K562 (cell line): ENCODE data around the gene UTP25. TPM values are rescaled to one million over a fixed set of nuclear protein-coding genes. Genes with fewer than 3 reads are reported as not detected.
A peak's percentile ranks its signal among the peaks of the same experiment; 100 is the strongest.

Experiments
- ATAC-seq: fragments of 200-7000 bp; cut with Tn5 transposase; 3 replicates; pipeline ENCODE4 v1.9.1; 2020; ENCODE audit warnings: moderate library complexity
- BruUV-seq: library from RNA; stranded (reverse); fragments of 400-500 nt; replicated peaks from 2 replicates; lab custom pipeline; 2021; lab: Mats Ljungman, UMichigan
- CTCF ChIA-PET: fragments of 300-600 bp; formaldehyde crosslinking; extraction: SDS; loops from one replicate; lab custom pipeline; 2021; ENCODE audit warnings: low intra/inter-chr PET ratio; lab: Yijun Ruan, JAX
- POLR2A ChIA-PET: fragments of 300-600, 350-650 bp; sonication (Branson Sonifier 250); formaldehyde crosslinking; extraction: SDS; loops from one replicate; lab custom pipeline; 2021; ENCODE audit warnings: antibody characterized with exemption, inconsistent platforms; lab: Yijun Ruan, JAX
- DNase-seq, 4 experiments: peaks; one replicate each; pipeline versions ENCODE4 v3.0.0 to v3.0.0-alpha.2; 2011 to 2018; ENCODE audit warnings: low spot score in 3 of 4, mixed read lengths in 3 of 4; ENCODE audit errors: extremely low read depth in 1 of 4
- FAIRE-seq: peaks from 2 replicates; lab custom pipeline; 2011; peaks lifted over from hg19 to GRCh38; lab: Jason Lieb, UNC
- H2AFZ ChIP-seq: 2 replicates; pipeline ENCODE4 v1.6.0; 2011; ENCODE audit warnings: low read depth, low read length, control low read depth, inconsistent platforms
- H3K27ac ChIP-seq: fragments of 200-600 bp; 3 replicates; pipeline ENCODE4 v1.8.0; 2011; ENCODE audit warnings: low read depth, mild to moderate bottlenecking, control low read depth, inconsistent platforms, low read length, moderate library complexity, mixed read lengths; ENCODE audit errors: extremely low read depth
- H3K27me3 ChIP-seq, 2 experiments: fragments of 300-600 bp in 1 of 2; 2 replicates in 1 of 2; 3 replicates in 1 of 2; pipeline versions ENCODE4 v1.6.0 to v1.8.0; 2011; ENCODE audit warnings: inconsistent platforms in 2 of 2, low read length in 2 of 2, mild to moderate bottlenecking in 1 of 2, mixed read lengths in 1 of 2, moderate library complexity in 1 of 2; ENCODE audit not compliant: control insufficient read depth in 2 of 2, insufficient read depth in 2 of 2
- H3K36me3 ChIP-seq: fragments of 300-600 bp; 3 replicates; pipeline ENCODE4 v1.8.0; 2011; ENCODE audit warnings: mild to moderate bottlenecking, low read length, inconsistent platforms; ENCODE audit not compliant: control insufficient read depth, insufficient read depth
- H3K4me1 ChIP-seq, 2 experiments: fragments of 200-600 bp in 1 of 2; replicated peaks in 1 of 2; 2 replicates in 1 of 2; 3 replicates in 1 of 2; pipeline versions ENCODE4 v1.5.1 to v1.8.0; 2011; ENCODE audit warnings: inconsistent platforms in 2 of 2, low read length in 2 of 2, mild to moderate bottlenecking in 1 of 2, mixed read lengths in 1 of 2, moderate library complexity in 1 of 2; ENCODE audit not compliant: control insufficient read depth in 2 of 2, insufficient read depth in 2 of 2
- H3K4me2 ChIP-seq: 2 replicates; pipeline ENCODE4 v1.6.1; 2011; ENCODE audit warnings: low read length, control low read depth, inconsistent platforms, mixed read lengths; ENCODE audit not compliant: insufficient read depth
- H3K4me3 ChIP-seq: fragments of 200-600 bp; sonication (generic), shearing (Covaris generic); 2 replicates; pipeline ENCODE4 v1.5.1; 2016; ENCODE audit warnings: control low read depth, inconsistent platforms
- H3K79me2 ChIP-seq: fragments of 200-600 bp; 3 replicates; pipeline ENCODE4 v1.8.0; 2011; ENCODE audit warnings: low read length, inconsistent platforms; ENCODE audit not compliant: control insufficient read depth, insufficient read depth
- H3K9ac ChIP-seq, 2 experiments: 2 replicates each; pipeline versions ENCODE4 v1.6.0 to v1.6.1; 2011; ENCODE audit warnings: low read depth in 2 of 2, low read length in 2 of 2, control low read depth in 1 of 2, inconsistent platforms in 1 of 2, mild to moderate bottlenecking in 1 of 2, mixed read lengths in 1 of 2; ENCODE audit not compliant: insufficient read depth in 1 of 2
- H3K9me1 ChIP-seq: one replicate; pipeline ENCODE4 v1.6.0; 2011; ENCODE audit warnings: inconsistent platforms, mild to moderate bottlenecking, low read length, moderate library complexity; ENCODE audit not compliant: control insufficient read depth, insufficient read depth
- H3K9me3 ChIP-seq: replicated peaks from 2 replicates; pipeline ENCODE4 v1.5.1; 2011; ENCODE audit warnings: low read depth, low read length, inconsistent platforms; ENCODE audit not compliant: control insufficient read depth, insufficient read depth
- H4K20me1 ChIP-seq: replicated peaks from 2 replicates; pipeline ENCODE4 v1.6.1; 2011; ENCODE audit warnings: low read length, inconsistent platforms, mixed read lengths; ENCODE audit not compliant: control insufficient read depth, insufficient read depth
- BRD9 ChIP-seq: fragments of 450-650 bp; IDR thresholded peaks from 2 replicates; pipeline ENCODE4 v1.6.1; 2018; ENCODE audit warnings: low read depth; ENCODE audit not compliant: partially characterized antibody
- CEBPZ ChIP-seq: fragments of 150-350 bp; IDR thresholded peaks from 2 replicates; pipeline ENCODE4 v1.6.1; 2014; ENCODE audit warnings: low read depth, mild to moderate bottlenecking, low read length, borderline replicate concordance
- CTBP1 ChIP-seq: fragments of 450-650 bp; IDR thresholded peaks from 2 replicates; pipeline ENCODE4 v1.6.1; 2016; ENCODE audit warnings: borderline replicate concordance
- RREB1 ChIP-seq: fragments of 250-450 bp; sonication (Bioruptor Pico); IDR thresholded peaks from 2 replicates; pipeline ENCODE4 v1.4.0; 2020
- SOX6 ChIP-seq: fragments of 450-650 bp; IDR thresholded peaks from 2 replicates; pipeline ENCODE4 v1.6.1; 2014; ENCODE audit warnings: mild to moderate bottlenecking
- WGBS: fragments of 100-300 bp; shearing (Covaris generic); methylation state at CpG from one replicate; pipeline ENCODE4 v1.1.6; 2016; ENCODE audit warnings: low coverage, mixed read lengths; ENCODE audit not compliant: insufficient coverage; ENCODE audit errors: missing lambda C conversion rate; 5-methylcytosine and 5-hydroxymethylcytosine counted together
- in situ Hi-C: fragments of 300-500 bp; cut with MboI; formaldehyde crosslinking; loops from 4 replicates; pipeline ENCODE4 v1.15.0; 2018; ENCODE audit warnings: inconsistent platforms, mixed read lengths
- intact Hi-C: fragments of 100-400 bp; cut with micrococcal nuclease; formaldehyde crosslinking; loops from 2 replicates; pipeline ENCODE4 v1.14.2; 2022
- polyA plus RNA-seq, 8 experiments: library from polyadenylated mRNA; depleted of rRNA in 4 of 8; stranded (reverse) in 5 of 8; unstranded in 3 of 8; fragments of >200 nt; fragmentation: Nextera tagmentation in 2 of 8; fragmentation: Illumina TruSeq in 1 of 8; extraction: Ambion mirVana in 2 of 8; extraction: Trizol in 1 of 8; gene quantifications; 2 replicates each; pipeline versions ENCODE4 v1.2.1 to v1.2.3, GENCODE V29; 2011 to 2014; ENCODE audit warnings: inconsistent platforms in 1 of 8, missing spikeins in 1 of 8
- total RNA-seq, 7 experiments: library from RNA; depleted of rRNA in 6 of 7; stranded (reverse); fragments of >200 nt in 6 of 7; fragmentation: Illumina TruSeq in 2 of 7; extraction: Trizol in 2 of 7; gene quantifications; 2 replicates each; pipeline versions ENCODE4 v1.2.1 to v1.2.3, GENCODE V29; 2011 to 2021; ENCODE audit warnings: low replicate concordance in 1 of 7

The UTP25 gene
- total and polyA plus RNA-seq, 9 of the 15 experiments (the other 6 are each of a cell fraction or from before 2014, with no cell fraction given), result 5.7 to 17.6 (median 12.0) TPM

DNA sequence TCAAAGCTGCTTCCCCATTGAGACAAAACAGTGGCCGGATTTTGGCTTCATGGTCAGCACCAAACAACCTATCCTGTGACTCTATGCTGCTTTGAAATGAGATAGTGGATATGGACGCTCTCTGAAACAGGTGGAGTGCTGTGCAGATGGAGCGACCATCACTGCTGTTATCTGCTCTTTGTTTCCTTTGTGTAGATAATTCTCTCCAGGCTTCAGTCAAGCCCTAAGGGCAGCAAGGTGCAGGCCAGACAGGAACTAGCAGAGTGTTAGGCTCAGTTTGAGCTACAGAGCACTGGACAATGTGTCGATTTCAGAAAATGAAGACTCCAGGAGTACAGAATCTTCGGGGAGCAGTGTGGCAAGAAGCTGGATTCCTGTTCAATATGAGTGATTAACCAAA, 17.0 kb upstream of the UTP25 start:
- H3K9ac ChIP-seq, result no peak overlapping the region
- no peak overlapping the region for H2AFZ ChIP-seq
- in situ Hi-C loops, result no loop called here
- no peaks in the 10 kb centered on the region for H3K9me3 ChIP-seq
- H3K27me3 ChIP-seq, result no peaks in the 10 kb centered on the region
- DNase-seq, result no peak
- H4K20me1 ChIP-seq, result no peaks in the 10 kb centered on the region
- TF ChIP-seq RREB1 (CRISPR knock-in tag), result no peak
- no peak for TF ChIP-seq CEBPZ
- TF ChIP-seq SOX6, result 0 out of 2 replicates have a peak, but pooled peaks have one; percentile 21
- no peak for TF ChIP-seq BRD9
- peak; percentile 22; the same call in 1 of the 2 replicates for TF ChIP-seq CTBP1
- TF ChIP-seq, all 486 proteins: peak for 2
- H3K27ac ChIP-seq, result no peak overlapping the region
- FAIRE-seq, result no peak
- intact Hi-C loops, result no loop called here
- ChIA-PET CTCF (no interaction called here), POLR2A (interaction anchor here (0.6 to 2.1 kb wide), 8 partner anchors 8 to 454 kb away, joined by 3 to 8 read pairs (median 4); partner anchors contain the start of genes C1orf74 and UTP25)
- H3K4me1 ChIP-seq, result peaks cover 16 to 23% of the 10 kb centered on the region in 2 experiments
- no peak overlapping the region for H3K4me3 ChIP-seq
- no peak for ATAC-seq
- H3K79me2 ChIP-seq, result no peaks in the 10 kb centered on the region
- H3K4me2 ChIP-seq, result no peak overlapping the region
- 5% methylated on average over 5 of the region's 5 CpGs for WGBS
- no peaks in the 10 kb centered on the region for H3K36me3 ChIP-seq
- no TSS peak for BruUV-seq
- H3K9me1 ChIP-seq, result peaks cover 1% of the 10 kb centered on the region
